GM18502 (cell line): ENCODE data around the gene EYS.
"Not testable (repeated sequence)": the region's sequence is repeated elsewhere in the genome, so short reads cannot be mapped to it uniquely, and the experiment has no call there.

ENCODE experiments used
- ATAC-seq: cut with Tn5 transposase; IDR thresholded peaks from one replicate; pipeline ENCODE4 v1.9.1; 2021; ENCODE audit warnings: mild to moderate bottlenecking; ENCODE audit not compliant: unreplicated experiment, poor library complexity

EYS gene

DNA sequence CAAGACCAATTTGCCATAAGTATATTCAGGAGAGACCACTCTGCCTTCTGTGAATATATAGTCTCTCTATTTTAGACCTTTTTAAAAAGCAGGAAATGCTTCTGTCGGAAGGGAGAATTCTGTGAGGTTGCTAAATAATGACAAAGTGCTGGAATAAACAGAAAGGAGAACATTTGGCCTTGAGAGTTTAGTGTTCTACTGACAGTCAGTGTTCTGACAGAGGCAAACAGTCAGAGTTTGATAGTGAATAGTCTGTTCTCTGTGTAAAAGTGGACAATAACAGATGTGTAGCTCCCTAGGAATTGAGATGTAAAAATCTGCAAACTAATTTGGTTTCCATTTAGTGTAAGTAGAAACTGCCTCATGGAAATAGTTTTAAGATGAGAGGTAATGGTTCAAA is 1850.8 kb downstream of the EYS start:
- no peak for ATAC-seq

- no peak for ATAC-seq
Measured at GRCh38 chr6:63844287-63844686, 1862.7 kb downstream of the EYS start.

DNA sequence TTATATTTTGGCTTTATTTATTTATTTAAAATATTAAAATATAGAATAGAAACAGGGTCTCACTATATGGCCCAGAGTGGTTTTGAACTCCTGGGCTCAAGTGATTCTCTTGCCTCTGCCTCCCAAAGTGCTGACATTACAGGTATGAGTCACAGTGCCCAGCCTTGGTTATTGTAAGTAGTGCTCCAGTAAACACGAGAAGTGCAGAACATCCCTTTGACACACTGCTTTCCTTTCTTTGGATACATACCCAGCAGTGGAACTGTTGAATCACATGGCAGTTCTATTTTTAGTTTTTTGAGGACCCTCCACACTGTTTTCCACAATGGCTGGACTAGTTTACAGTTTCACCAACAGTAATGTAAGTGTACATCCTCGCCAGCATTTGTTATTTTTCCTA is 1867.5 kb downstream of the EYS start:
- ATAC-seq = no peak

GRCh38 chr6:63828678-63829077 is 1878.3 kb downstream of the EYS start:
- ATAC-seq = not testable (repeated sequence)

GRCh38 chr6:63824722-63825121 is 1882.3 kb downstream of the EYS start:
- ATAC-seq = no peak

GRCh38 chr6:63821442-63821841 is 1885.6 kb downstream of the EYS start:
- no peak for ATAC-seq

GRCh38 chr6:63819831-63820230 is 1887.2 kb downstream of the EYS start:
- no peak for ATAC-seq

DNA sequence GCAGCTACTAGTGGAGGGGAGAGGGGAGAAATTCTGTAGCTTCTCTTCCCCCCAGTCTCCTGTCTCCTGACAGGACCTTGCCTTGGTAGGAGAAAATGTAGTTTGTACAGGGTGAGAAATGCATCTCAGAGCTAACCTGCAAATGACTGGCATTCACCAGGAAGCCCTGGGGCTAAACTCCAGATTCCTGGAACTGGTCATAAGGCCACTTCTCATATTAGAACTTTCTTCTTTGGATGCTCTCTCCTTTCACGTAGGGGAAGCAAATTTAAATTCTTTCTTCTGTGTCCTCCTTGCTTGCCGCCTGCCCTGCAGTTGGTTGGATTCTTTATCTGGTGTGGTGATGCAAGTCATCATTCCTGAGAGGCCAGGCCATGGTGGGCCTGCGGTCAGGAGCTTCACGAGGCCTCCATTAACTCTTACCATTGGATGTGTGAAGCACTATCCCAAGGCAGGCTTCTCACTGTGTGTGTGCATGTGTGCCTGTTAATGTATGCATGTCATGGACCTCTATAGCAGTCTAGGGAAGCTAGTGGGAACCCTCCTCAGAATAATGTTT is 1889.5 kb downstream of the EYS start:
- no peak for ATAC-seq

- ATAC-seq = no peak
Measured at GRCh38 chr6:63816982-63817436, 1890.0 kb downstream of the EYS start.

DNA sequence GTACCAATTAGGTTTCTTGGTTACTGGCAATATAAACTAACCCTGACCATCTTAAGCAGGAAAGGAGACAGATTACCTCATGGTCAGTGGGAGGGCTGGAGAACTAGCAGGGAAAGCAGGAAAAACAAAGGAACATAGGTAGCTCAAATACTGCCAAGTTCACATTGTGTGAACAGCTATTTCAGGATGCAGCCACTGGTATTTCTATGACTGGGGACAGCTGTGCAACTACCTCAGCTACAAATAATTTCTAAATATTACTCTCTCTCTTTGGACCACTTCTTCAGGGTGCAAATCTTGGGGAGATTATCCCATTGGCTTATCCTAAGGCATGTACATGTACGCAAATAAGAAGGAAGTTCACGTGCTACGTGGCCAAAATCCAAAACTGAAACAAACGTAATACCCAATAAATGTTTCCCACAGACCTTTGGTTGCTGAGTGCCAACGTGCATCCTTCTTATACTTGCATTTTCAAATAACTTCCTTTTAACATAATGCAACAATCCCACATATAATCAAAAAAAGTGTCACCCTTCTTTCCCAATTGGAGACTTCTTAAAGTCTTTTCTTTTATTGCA is 1890.5 kb downstream of the EYS start:
- no peak for ATAC-seq

GRCh38 chr6:63814459-63814858 is 1892.6 kb downstream of the EYS start:
- ATAC-seq = no peak

DNA sequence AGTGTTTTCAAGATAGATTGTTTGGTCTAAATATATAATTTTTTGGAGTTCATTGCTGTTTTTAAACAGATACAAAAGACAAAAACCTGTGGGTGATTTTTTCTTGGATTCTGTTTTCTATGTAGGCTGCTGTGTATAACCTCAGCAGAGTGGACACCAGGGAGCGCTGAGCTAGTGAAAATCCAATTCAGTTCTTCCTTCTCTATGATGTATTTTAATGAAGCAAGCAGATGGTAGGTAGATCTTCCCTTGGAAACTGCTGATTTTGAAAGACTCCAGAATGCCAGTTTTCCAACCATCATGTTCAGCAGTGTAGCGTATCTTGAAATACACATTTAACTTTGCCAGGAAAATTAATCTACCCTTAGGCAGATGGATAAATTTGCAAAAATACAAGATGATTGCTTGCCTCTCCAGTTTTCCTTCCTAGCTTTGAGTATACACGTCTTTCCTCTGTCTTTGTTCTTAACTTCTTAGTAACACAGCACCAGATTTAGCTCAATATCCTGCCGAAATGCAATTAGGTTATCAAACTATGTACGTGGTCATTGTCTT is 1893.4 kb downstream of the EYS start:
- no peak for ATAC-seq

DNA sequence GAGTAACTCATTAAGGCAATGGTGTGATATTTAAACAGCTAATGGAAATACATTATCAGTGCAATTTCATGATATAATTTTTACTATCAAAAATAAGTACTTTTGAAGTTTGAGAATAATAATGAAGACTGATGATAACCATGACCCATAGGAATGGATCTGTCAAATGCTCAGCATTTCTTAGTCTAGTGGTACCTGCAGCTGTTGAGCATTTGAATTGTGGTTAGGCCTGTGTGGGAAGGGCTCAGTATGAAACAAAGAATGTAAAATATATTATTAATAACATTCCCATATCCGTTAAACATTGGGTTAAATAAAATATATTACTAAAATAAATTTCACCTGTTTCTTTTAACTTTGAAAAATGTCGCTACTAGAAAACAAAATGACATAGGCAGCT is 1898.5 kb downstream of the EYS start:
- no peak for ATAC-seq

DNA sequence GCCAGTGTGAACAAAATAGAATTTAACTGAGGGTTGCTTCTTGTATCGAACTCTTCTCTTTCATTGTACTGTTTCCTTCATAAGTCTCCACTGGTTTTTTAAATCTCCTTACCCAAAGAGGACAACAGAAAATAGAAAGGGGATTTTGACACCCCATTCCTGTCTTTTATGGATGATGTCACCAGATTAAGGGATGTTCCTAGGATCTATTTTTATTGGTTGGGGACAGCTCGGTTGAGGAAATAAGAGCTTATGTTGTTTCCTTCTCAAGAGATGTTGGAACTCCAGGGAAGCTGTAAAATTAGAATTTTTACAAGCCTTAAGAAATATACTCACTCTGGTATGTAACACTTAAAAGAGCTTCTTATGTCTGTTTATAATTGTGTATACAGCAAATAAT is 1900.0 kb downstream of the EYS start:
- no peak for ATAC-seq

GRCh38 chr6:63806573-63806913 is 1900.5 kb downstream of the EYS start:
- ATAC-seq = no peak

- no peak for ATAC-seq
Measured at GRCh38 chr6:63805808-63806572, 1901.0 kb downstream of the EYS start.

- ATAC-seq = no peak
Measured at GRCh38 chr6:63805345-63805744, 1901.7 kb downstream of the EYS start.

DNA sequence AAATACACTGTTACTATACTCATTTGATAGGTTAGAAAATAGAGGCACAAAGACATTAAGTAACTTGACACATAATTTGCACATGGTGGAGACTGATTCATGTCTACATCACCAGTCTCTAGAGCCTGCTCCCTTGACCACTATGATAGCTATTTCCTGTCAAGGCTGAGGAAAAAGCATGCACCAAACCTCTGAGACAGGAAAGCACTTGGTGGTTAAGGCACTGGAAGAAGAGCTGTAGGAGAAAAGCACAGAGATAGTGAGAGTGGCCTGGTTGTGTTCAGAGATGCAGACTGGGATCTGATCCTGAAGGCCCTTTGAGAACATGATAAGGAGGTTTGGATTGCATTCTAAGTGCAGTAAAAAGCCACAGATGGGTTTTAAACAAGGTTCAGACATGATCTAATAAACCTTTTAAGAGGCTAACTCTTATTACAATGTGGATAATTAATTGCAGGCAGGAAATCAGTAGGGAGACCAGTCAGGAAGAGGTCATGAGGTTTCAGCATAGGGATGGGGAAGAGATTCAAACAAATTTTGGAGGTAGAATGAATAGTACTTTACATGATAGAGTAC is 1902.6 kb downstream of the EYS start:
- ATAC-seq = no peak

DNA sequence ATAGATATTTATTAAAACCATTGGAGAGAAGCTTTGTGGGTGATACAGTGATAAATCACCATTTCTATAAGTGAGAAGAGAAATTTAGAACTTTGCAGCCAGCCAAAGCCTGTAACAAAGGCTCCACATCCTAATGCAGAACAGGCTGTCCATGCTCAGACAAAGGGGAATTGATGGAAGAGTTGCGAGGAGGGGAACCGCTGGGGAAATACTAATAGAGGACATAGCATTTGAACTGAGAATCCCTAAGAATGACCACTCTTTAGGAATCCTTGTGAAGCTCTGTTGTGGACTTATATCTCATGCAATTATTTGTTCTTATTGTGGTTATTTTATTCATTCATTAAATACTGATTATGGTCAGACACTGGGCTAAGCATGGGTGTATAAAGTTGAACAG is 1903.7 kb downstream of the EYS start:
- ATAC-seq = no peak

DNA sequence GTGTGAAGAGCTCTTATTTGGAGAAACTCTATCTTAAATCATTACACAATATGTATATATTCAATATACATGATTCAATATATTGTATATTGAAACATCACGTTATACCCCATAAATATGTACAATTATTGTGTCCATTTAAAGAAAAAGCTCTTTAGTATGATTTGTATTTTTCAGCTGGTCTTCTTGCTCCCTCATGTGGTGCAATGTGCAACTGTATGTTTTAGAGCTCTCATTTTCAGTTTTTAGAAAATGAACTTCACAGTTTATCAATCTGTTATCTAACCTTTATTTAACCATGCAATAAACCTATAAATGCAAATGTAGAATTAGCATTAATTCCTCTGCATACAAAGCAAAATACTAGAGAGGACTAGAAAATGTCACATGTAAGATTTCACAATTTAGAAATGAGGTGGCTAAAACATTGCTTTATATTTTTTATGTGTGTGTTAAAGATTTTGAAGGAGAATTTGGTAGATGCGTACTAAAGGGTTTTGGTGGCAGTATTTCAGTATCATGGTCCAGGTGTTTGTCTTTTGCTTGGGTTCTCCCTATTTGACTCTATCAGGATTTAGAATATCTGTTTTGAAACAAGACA is 1904.3 kb downstream of the EYS start:
- ATAC-seq = no peak

- ATAC-seq = not testable (repeated sequence)
Measured at GRCh38 chr6:63800386-63800785, 1906.6 kb downstream of the EYS start.
